SK-N-SH (cell line): ENCODE measurements around the gene GABRQ. TPM values are rescaled to one million over a fixed set of nuclear protein-coding genes. Genes with fewer than 3 reads are reported as not detected.
A peak's percentile ranks its signal among the peaks of the same experiment; 100 is the strongest.
"Not testable (repeated sequence)": the region's sequence is repeated elsewhere in the genome, so short reads cannot be mapped to it uniquely, and the experiment has no call there.

Experiments
- CTCF ChIA-PET: fragments of 300-600, 350-600 bp; formaldehyde crosslinking; extraction: SDS; loops from one replicate; lab custom pipeline; 2021; lab: Yijun Ruan, JAX
- POLR2A ChIA-PET: fragments of 350-600 bp; sonication (Branson Sonifier 250); formaldehyde crosslinking; extraction: SDS; loops from one replicate; lab custom pipeline; 2020; ENCODE audit warnings: antibody characterized with exemption, inconsistent platforms; lab: Yijun Ruan, JAX
- DNase-seq: peaks from one replicate; pipeline ENCODE4 v3.0.0; 2012
- H2AFZ ChIP-seq: fragments of 200-600 bp; sonication (generic); 2 replicates; pipeline ENCODE4 v1.8.1; 2016; ENCODE audit warnings: antibody characterized with exemption, mild to moderate bottlenecking, low read depth
- H3F3A ChIP-seq: fragments of 200-600 bp; sonication (generic); replicated peaks from 2 replicates; pipeline ENCODE3; 2016; ENCODE audit warnings: antibody characterized with exemption, mild to moderate bottlenecking; ENCODE audit not compliant: insufficient read depth
- H3K27ac ChIP-seq, 2 experiments: fragments of 200-500 bp in 1 of 2; fragments of 200-600 bp in 1 of 2; sonication (Bioruptor generic) in 1 of 2; sonication (generic), shearing (Covaris generic) in 1 of 2; 2 replicates each; pipeline versions ENCODE4 v1.5.1 to v1.6.1; 2014 to 2016; ENCODE audit warnings: low read depth in 2 of 2, inconsistent platforms in 1 of 2, low read length in 1 of 2, mild to moderate bottlenecking in 1 of 2, mixed read lengths in 1 of 2
- H3K27me3 ChIP-seq: fragments of 200-600 bp; sonication (generic), shearing (Covaris generic); 2 replicates; pipeline ENCODE4 v1.6.1; 2016; ENCODE audit warnings: mixed run types; ENCODE audit not compliant: insufficient read depth
- H3K36me3 ChIP-seq, 2 experiments: fragments of 200-500 bp in 1 of 2; fragments of 200-600 bp in 1 of 2; sonication (Bioruptor generic) in 1 of 2; sonication (generic) in 1 of 2; replicated peaks in 1 of 2; 2 replicates each; pipeline versions ENCODE3 to v1.5.1; 2014 to 2016; ENCODE audit warnings: low read length in 1 of 2, mild to moderate bottlenecking in 1 of 2; ENCODE audit not compliant: insufficient read depth in 2 of 2, control insufficient read depth in 1 of 2
- H3K4me1 ChIP-seq, 2 experiments: fragments of 200-500 bp in 1 of 2; fragments of 200-600 bp in 1 of 2; sonication (Bioruptor generic) in 1 of 2; sonication (generic), shearing (Covaris generic) in 1 of 2; 2 replicates each; pipeline versions ENCODE4 v1.5.1 to v1.6.1; 2014 to 2016; ENCODE audit warnings: low read depth in 1 of 2, low read length in 1 of 2, mixed run types in 1 of 2; ENCODE audit not compliant: insufficient read depth in 2 of 2, control insufficient read depth in 1 of 2
- H3K4me2 ChIP-seq: fragments of 200-600 bp; sonication (generic), shearing (Covaris generic); 2 replicates; pipeline ENCODE4 v1.6.1; 2017; ENCODE audit warnings: mixed run types
- H3K4me3 ChIP-seq, 2 experiments: fragments of 200-500 bp in 1 of 2; fragments of 200-600 bp in 1 of 2; sonication (Bioruptor generic) in 1 of 2; sonication (generic), shearing (Covaris generic) in 1 of 2; 2 replicates each; pipeline versions ENCODE4 v1.5.1 to v1.8.1; 2014 to 2016; ENCODE audit warnings: low read depth in 2 of 2, inconsistent platforms in 1 of 2, low read length in 1 of 2, mild to moderate bottlenecking in 1 of 2, mixed read lengths in 1 of 2, moderate library complexity in 1 of 2
- H3K79me2 ChIP-seq: fragments of 200-600 bp; sonication (generic); 2 replicates; pipeline ENCODE4 v1.8.1; 2017; ENCODE audit warnings: mild to moderate bottlenecking; ENCODE audit not compliant: insufficient read depth
- H3K9ac ChIP-seq: fragments of 200-600 bp; sonication (generic); 2 replicates; pipeline ENCODE4 v1.6.1; 2017; ENCODE audit warnings: mixed run types
- H3K9me2 ChIP-seq: fragments of 200-600 bp; sonication (generic); 2 replicates; pipeline ENCODE4 v1.6.1; 2017; ENCODE audit warnings: mixed run types
- H3K9me3 ChIP-seq: fragments of 200-600 bp; sonication (generic); 2 replicates; pipeline ENCODE4 v1.6.1; 2017; ENCODE audit warnings: mixed run types, mild to moderate bottlenecking, moderate library complexity
- H4K20me1 ChIP-seq: fragments of 200-600 bp; sonication (generic); 2 replicates; pipeline ENCODE4 v1.6.1; 2017; ENCODE audit warnings: mild to moderate bottlenecking, mixed run types; ENCODE audit not compliant: insufficient read depth
- WGBS: methylation state at CpG from one replicate; pipeline ENCODE4 v1.1.6; 2017; ENCODE audit warnings: low lambda C conversion rate; 5-methylcytosine and 5-hydroxymethylcytosine counted together
- polyA plus RNA-seq, 3 experiments: library from polyadenylated mRNA; depleted of rRNA; stranded (reverse); fragments of >200 nt; gene quantifications; 2 replicates each; pipeline ENCODE4 v1.2.3, GENCODE V29; 2012

The GABRQ gene
- polyA plus RNA-seq, 1 of the 3 experiments (the other 2 are of a cell fraction), result 0.02 TPM

DNA sequence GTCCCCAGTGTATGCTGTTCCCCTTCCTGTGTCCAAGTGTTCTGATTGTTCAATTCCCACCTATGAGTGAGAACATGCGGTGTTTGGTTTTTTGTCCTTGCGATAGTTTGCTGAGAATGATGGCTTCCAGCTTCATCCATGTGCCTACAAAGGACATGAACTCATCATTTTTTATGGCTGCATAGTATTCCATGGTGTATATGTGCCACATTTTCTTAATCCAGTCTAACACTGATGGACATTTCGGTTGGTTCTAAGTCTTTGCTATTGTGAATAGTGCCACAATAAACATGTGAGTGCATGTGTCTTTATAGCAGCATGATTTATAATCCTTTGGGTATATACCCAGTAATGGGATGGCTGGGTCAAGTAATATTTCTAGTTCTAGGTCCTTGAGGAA lies 37.0 kb downstream of the GABRQ start:
- H3K79me2 ChIP-seq, H3K4me3 ChIP-seq, H3F3A ChIP-seq, H4K20me1 ChIP-seq, POLR2A ChIA-PET, H3K4me1 ChIP-seq, CTCF ChIA-PET, H3K36me3 ChIP-seq, H3K27ac ChIP-seq, H3K4me2 ChIP-seq, H3K9me2 ChIP-seq, H2AFZ ChIP-seq, DNase-seq, H3K9me3 ChIP-seq, H3K27me3 ChIP-seq, H3K9ac ChIP-seq: not testable (repeated sequence)
- 69% methylated on average over 3 of the region's 3 CpGs for WGBS

DNA sequence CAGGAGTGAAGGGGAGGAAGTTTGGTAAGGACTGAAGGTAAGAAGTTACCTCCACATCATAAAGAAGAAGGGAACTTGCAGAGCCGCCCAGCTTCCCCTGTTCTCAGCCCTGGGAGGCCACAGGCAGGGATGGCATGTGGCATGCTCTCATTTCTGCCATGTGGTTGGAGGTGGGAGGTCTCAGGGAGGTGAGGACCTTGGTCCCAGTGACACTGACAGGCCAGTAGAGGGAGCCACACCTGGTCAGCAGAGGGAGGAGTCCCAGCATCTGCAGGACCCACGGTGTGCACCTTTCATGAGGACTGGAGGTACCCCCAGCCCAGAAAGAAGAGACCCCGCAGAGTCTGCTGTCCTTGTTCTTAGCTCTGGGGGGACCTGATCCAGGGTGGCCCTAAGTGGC lies 43.3 kb downstream of the GABRQ start:
- H3K27ac ChIP-seq, H2AFZ ChIP-seq, H3K4me1 ChIP-seq, H3K9me2 ChIP-seq, H3K27me3 ChIP-seq, H3K79me2 ChIP-seq, POLR2A ChIA-PET, CTCF ChIA-PET, H3K36me3 ChIP-seq, H4K20me1 ChIP-seq, H3K4me3 ChIP-seq, H3F3A ChIP-seq, H3K9ac ChIP-seq, H3K4me2 ChIP-seq, H3K9me3 ChIP-seq, DNase-seq: not testable (repeated sequence)
- WGBS, result no CpG with 5 or more reads among the region's 3 CpGs

DNA sequence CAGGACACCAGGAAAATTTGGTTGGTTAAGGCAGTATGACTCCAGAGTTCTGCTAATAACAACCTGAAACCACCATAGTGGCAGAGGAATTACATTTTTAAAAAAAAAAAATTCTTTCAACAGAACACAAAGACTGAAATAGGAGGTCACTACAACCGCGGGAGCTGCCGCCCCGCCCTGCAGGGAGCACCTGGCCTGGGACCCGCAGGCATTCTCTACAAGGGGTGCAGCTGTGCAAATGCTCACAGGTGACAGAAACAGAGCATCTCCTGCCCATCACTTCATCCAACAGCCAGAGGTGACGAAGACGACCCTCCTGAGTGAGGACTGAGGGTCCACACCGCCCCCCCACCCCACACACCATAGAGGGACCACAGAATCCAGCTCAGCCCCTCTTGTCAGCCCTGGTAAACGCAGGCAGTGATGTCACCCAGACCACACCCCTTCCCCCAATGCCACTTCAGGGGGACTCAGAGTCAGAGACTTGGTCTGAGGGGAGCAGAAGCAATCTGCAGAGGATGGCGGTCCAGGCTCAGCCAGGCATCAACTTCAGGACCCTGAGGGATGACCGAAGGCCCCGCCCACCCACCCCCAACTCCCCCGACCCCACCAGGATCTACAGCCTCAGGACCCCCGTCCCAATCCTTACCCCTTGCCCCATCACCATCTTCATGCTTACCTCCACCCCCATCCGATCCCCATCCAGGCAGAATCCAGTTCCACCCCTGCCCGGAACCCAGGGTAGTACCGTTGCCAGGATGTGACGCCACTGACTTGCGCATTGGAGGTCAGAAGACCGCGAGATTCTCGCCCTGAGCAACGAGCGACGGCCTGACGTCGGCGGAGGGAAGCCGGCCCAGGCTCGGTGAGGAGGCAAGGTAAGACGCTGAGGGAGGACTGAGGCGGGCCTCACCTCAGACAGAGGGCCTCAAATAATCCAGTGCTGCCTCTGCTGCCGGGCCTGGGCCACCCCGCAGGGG lies 60.5 kb downstream of the GABRQ start, which contains the start of gene MAGEA3:
MAGEA3 (plus strand) TSS at position 843 of the 980 bp plus-strand sequence. CDS start 2,039 bp downstream, outside the sequence.
- H3F3A ChIP-seq, H3K27me3 ChIP-seq, H3K9me2 ChIP-seq, H3K9me3 ChIP-seq, H4K20me1 ChIP-seq, H3K36me3 ChIP-seq, POLR2A ChIA-PET, DNase-seq, H3K79me2 ChIP-seq, H3K4me2 ChIP-seq, H3K27ac ChIP-seq, H3K4me1 ChIP-seq, H2AFZ ChIP-seq, CTCF ChIA-PET: not testable (repeated sequence)
- H3K4me3 ChIP-seq, result peak within 1 kb of the TSS in 1 of 2 experiments; percentile 44; a peak in 2 of 4 replicates
- no CpG with 5 or more reads among the region's 34 CpGs for WGBS
- H3K9ac ChIP-seq, result peak within 1 kb of the TSS; percentile 51; the same call in 1 of the 2 replicates

DNA sequence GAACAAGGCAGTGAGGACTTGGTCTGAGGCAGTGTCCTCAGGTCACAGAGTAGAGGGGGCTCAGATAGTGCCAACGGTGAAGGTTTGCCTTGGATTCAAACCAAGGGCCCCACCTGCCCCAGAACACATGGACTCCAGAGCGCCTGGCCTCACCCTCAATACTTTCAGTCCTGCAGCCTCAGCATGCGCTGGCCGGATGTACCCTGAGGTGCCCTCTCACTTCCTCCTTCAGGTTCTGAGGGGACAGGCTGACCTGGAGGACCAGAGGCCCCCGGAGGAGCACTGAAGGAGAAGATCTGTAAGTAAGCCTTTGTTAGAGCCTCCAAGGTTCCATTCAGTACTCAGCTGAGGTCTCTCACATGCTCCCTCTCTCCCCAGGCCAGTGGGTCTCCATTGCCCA lies 62.7 kb downstream of the GABRQ start:
- H3K79me2 ChIP-seq, H3K9me3 ChIP-seq, POLR2A ChIA-PET, H3K9ac ChIP-seq, H3K4me1 ChIP-seq, H3K4me2 ChIP-seq, H3F3A ChIP-seq, CTCF ChIA-PET, H3K36me3 ChIP-seq, DNase-seq, H4K20me1 ChIP-seq, H2AFZ ChIP-seq, H3K4me3 ChIP-seq, H3K9me2 ChIP-seq, H3K27me3 ChIP-seq, H3K27ac ChIP-seq: not testable (repeated sequence)
- WGBS, result 75% methylated on average over 3 of the region's 5 CpGs

DNA sequence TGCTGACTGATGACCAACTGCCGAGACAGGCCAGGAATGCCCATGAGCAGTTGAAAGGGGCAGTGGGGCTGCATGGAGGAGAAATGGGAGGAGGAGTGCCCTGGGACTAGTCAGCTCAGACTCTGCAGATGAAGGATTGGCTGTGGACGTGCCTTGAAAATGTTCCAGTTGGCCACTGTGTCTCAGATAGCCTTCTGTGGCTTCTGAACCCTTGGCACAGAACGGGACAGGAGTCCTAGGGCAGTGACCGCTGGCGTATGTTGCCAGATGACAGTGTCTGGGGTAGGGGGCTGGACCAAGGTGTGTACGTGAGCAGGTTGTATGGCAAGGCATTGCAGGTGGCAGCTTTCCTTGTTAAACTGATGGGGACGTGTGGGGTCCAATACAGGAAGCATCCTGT lies 68.8 kb downstream of the GABRQ start:
- POLR2A ChIA-PET, result not testable (repeated sequence)

More for the DNA sequence above, 68.8 kb downstream of the GABRQ start:
- H3K27ac ChIP-seq, CTCF ChIA-PET, H3F3A ChIP-seq, H3K4me3 ChIP-seq, H3K9ac ChIP-seq, H2AFZ ChIP-seq, H3K4me2 ChIP-seq, H3K27me3 ChIP-seq, H3K36me3 ChIP-seq, DNase-seq, H3K9me2 ChIP-seq, H4K20me1 ChIP-seq, H3K79me2 ChIP-seq, H3K4me1 ChIP-seq, H3K9me3 ChIP-seq: not testable (repeated sequence)
- WGBS, result 60% methylated on average over 1 of the region's 7 CpGs
